GM21515 (cell line): ENCODE results near the gene LRRC28.
A peak's percentile ranks its signal among the peaks of the same experiment; 100 is the strongest.

Experiments
- ATAC-seq: cut with Tn5 transposase; IDR thresholded peaks from one replicate; pipeline ENCODE4 v1.9.1; 2021; ENCODE audit not compliant: unreplicated experiment

LRRC28 gene

DNA sequence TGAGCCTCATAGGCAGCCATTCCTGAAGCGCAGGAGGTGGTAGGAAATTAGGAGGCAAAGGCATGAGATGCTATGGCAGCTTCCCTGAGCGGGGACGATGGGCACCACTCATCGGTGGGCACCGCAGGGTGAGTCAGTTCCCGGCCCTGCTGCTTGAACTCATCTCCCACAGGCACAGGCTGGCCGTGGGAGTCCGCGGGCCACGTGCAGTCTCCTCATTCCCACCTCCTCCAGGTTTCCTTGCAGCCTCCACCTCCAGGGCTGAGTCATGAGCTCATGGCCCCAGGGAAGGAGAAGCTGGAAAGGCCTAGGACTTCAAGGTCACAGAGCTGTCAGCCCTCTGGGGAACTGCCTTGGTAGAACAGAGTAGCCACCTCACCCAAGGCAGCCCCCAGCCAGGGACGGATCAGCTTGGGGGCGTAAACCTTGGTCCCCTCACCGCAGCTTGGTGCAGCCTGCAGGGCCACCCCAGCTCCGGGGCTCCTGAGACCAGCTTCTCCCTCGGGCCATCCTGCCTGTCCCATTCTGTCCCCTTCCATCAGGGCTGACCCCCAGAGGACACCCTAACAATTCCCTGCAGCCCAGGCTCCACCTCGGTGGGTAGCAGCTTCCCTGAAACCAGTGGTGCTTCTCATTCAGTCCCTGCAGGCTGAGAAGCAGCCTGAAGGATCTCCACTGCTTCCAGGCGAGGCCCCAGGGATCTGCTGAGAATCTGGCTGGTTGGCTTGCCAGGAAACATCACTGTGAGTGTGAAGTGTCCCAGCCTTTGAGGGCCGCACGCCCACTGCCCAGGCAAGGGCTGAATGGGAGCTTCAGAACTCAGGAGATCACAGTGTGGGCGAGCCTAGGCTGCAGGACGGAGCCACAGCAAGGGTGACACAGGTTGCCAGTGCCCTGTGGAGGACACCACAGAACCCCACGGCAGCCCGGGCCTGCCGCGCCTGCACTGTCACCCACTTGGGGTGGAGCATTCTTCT is 163.8 kb downstream of the LRRC28 start:
- ATAC-seq, result no peak

DNA sequence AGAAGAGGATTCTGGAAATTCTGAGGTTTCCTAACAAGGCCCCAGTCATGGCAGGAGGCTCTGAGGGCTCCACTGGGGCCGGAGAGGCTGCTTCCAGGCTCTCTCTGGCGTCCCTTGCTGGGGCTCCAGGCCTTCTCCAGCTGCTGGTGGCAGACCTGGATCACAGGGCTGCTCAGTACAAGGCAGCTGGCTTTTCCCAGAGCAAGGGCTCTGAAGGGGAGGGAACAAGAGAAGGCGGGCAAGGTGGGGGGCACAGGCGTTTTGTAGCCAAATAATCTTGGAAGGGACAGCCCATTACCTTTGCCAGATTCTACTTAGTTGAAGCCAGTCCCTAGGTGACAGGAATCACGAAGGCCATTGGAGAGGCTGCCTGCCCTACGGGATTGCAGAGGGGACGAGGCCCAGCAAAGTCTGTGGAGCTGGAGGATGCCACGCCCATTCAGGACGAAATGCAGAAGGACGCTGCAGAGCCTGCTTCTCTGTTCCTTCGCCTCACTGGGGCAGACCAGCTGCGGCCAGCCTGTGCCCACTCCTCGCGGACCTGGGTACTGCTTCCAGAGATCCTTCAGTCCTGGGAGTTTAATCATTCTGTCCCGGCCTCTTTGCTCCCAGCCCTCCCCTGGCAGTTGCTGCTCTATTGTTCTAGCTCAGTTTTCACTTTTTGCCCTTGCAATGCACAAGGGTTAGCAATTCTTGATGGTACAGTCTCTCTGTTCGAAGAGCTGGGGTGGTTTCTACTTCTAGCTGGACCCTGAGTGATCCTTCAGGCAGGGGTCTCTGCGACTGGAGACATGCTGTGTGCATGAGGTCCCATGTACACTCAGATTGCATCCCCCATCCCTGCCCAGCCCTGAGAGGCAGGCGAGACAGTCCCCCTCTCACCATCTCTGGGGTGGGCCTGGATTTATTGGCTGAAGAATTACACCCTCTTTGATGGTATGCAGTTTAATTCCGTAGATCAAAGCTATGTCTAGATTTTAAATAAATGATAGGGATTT is 165.2 kb downstream of the LRRC28 start:
- ATAC-seq, result no peak

DNA sequence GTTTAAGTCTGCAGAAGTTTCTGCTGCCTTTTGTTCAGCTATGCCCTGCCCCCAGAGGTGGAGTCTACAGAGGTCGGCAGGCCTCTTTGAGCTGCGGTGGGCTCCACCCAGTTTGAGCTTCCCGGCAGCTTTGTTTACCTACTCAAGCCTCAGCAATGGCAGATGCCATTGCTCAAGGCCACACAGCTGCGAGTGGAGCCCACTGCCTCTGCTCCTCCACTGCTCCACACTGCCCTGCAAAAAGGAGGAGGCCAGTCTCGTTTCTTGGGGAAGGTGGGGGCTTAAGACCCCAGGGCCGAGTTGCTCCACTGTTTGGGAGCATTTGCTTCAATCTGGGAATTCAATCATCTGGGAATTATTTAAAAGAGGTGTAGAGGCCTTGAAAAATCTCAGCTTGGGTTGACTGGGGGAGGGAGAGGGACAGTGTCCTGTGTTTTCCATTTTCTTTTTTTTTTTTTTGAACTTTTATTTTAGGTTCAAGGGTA is 169.9 kb downstream of the LRRC28 start:
- no peak for ATAC-seq

DNA sequence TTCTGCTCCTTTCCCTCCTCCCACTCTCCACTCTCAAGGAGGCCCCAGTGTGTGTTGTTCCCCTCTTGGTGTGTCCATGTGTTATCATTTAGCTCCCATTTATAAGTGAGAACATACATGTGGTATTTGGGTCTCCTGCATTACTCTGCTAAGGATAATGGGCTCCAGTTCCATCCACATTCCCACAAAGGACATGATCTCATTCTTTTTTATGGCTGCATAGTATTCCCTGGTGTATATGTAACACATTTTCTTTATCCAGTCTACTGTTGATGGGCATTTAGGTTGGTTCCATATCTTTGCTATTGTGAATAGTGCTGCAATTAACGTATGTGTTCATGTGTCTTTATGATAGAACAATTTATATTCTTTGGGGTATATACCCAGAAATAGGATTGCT is 170.5 kb downstream of the LRRC28 start:
- ATAC-seq, result no peak

DNA sequence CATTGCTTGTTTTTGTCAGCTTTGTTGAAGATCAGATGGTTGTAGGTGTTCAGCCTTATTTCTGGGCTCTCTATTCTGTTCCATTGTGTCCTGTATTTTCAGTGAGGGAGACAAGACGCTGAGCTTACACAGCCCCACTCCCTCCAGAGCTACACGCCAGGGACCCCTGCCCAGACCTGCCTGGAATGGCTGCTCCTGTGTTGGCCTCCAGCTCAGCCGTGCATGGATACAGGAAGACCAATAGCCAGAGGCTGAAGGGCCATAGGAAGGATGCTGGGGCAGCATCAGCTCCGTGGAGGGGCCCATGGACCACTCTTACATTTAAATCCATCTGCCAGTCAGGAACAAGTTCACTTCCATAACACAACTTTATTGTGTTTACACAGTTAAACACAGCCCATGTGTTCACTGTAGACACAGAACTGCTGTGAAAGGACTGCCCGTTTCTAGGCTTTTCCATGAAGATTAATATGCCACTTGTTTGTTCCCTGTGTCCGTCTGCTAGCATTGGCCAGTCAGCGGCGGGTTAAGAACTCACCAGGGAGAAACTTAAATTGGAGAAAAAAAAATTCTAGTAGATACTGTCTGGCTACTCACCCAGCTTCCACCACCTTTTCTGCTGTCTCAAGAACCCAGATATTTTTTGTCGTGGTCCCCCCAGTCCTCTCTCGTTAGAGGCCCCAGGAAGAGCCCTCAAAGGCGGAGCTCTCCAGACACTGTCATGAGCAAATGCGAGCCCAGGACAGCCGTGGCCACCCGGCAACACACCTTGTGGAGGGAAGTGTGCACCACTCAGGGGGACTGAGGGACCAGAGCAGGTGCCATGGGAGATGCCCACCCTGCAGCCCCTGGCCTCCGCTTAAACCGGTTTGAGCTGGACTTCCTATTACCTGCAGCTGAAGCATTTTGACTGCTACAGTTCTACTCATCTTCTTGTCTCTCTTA is 172.2 kb downstream of the LRRC28 start:
- no peak for ATAC-seq

DNA sequence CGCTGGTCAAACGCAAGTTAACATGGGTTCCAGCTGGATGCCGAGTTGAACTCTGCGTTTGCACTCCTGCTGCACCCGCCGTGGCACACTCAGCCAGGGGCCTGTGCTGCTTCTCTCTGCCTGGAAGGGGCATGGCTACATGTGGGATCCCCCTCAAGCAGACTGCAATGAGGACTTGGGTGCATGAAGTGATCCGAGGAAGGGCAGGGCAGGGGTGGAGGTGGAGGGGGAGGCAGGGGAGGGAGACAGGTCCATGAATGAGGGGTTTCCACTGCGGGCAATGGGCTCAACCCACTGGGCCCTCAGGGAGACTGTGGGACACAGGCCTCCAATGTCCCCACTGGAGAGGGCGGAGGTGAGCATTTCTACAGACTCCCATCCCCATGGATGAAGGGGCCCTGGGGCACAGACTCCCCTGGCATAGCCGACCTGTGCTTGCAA is 172.9 kb downstream of the LRRC28 start:
- ATAC-seq, result no peak

DNA sequence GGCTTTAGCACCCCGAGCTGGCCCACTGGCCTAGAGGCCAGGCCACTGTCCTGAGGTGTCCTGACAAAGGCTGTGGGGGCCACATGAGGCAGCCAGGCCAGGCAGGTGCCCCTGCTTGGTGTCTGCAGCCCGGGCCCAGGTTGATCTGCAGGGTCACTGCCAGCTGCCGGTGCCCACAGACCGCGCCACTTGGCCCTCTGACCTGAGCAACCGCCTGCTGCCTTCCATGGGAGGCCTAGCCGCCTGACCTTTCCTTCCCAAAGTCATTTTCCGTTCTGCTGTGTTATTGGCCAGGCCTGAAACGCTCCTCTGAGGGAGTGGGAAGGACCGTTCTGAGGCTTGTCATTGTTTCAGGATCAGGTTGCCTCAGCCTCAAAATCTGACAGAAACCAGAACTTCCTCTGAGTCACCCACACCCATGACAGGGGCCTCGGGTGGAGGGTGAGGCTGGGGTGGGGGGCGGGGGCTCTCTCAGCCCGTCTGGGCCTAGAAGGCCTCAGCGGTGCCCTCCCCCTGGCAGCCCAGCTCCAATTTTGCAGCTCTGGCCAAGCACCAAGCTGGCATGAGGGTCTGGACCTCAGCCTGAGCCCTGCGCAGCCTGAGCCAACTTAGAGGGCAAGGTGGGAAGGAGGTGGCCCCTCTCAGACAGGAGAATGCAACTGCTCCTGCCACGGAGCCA is 173.8 kb downstream of the LRRC28 start:
- ATAC-seq, result peak; percentile 80

DNA sequence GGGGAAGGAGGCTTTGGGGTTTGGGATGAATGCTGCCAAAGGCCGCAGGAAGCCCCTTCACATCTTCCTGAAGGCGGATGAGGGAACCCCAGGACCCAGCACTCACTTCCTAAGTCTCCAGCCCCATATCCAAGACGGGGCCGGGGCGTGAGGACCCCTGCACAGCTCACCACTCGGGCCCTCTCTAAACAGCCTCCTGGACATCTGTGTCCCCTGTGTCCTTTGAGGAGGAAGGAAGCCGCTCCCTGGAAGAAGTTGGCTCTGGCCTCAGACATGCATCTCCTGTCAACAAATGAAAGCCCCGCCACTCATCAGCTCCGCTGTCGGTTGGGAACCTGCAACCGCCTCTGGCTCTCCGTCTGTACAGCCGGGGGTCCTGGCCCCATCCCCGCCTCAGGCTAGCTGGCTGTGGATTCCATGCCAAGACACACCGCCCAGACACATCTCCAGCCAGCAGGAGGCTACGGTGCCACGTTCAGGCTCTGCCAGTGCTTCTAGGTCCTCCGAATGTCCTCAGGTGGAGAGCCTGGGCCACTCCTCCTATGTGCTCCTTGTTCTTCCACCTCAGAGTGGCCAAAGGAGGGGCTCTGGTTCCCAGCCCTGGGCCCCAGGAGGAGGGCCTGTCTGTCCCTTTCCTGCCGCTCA is 174.5 kb downstream of the LRRC28 start:
- ATAC-seq, result no peak

DNA sequence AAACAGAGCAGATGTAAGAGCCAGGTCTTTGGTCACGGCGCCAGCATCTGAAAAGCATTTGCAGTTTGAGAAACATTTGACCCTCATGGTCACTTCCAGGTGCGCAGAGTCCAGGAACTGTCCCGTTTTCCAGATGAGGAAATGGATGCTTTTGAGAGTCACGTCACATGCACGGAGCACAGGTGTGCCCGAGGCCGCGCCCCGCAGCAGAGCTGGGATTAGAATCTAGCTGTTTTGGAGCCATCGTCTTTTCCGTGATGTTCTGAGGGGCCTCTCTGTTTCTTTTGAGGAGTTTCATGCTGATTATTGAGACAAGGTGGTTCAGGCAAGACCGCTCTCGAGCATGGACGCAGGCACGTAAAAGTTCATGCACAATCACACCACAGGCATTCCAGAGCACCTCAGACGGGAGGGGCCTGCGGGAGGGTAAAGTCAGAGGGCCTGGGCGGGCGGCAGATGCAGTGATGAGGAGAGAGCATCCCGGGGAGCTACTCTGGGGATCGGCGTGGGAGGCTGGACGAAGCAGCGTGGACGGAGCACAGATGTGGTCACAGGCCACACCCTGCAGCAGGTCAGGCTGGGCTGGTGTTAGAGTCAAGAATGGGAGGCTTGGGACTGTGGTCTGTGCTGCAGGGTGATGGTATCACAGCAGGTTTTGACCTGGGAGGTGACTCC is 175.3 kb downstream of the LRRC28 start:
- no peak for ATAC-seq

DNA sequence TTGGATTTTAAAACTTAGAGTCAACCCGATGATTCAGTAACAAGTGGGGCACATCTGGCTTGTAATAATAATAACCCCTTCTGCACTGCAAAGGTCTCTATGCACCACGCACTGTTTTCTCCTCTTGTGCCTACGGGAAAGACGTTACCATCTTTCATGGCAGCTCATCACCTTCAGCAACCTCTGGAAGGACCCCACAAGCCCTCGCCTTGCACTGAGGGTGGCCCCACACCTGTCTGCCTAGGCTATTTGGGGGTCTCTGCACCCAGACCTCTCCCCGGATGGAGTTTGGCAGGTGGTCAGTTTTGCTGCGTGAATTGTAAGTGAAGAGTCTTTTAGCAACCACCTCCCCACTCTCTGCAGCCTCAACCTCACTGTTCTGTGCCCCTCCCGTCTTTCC is 175.9 kb downstream of the LRRC28 start:
- ATAC-seq, result no peak

DNA sequence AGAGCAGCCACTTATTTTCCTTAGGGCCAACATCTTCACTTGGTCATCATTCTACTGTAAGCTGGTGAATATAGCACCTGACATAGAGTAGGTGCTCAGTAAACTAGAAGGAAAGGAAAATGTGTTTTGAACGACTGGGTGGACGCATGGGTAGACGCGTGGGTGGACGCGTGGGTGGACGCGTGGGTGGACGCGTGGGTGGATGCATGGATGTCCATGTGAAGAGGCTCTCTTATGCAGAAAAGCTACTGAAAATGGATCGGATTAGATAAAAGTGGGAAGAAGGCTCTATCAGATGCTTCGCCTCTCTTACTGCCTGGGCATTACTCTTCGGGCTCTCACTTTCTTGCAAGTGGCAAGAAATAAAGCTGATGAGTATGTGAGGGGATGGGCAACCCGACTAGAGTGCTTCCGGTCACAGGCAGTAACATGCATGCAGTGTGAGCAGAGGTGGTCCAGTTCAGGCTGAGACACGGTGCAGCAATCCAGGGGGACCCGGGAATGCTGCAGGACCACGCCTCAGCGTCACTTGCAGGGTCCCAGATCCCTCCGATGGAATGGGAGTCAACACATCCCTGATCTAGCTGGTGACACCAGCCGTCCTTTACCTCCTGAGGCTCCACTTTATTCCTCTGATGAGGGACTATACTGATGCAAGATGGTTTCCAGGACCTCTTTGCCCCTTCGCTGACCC is 176.5 kb downstream of the LRRC28 start:
- no peak for ATAC-seq

DNA sequence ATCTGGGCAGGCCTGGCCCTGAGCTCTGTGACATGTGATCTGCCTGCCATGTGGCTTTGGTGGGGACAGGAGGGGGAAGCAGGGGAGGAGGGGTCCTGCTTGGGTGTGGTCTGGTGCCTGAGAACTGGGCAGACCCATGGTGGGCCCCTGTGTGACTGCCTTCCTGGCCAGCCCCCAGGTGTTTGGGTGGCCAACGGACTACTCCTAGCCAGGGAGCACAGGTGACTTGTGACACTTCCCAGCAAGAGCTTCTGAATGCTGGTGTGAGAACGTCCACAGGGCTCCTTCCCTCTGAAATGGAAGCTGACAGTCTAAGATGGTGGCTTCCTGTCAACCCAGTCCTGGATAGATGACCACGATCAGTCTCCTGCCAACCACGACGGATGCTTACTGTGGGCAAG is 178.4 kb downstream of the LRRC28 start:
- no peak for ATAC-seq

DNA sequence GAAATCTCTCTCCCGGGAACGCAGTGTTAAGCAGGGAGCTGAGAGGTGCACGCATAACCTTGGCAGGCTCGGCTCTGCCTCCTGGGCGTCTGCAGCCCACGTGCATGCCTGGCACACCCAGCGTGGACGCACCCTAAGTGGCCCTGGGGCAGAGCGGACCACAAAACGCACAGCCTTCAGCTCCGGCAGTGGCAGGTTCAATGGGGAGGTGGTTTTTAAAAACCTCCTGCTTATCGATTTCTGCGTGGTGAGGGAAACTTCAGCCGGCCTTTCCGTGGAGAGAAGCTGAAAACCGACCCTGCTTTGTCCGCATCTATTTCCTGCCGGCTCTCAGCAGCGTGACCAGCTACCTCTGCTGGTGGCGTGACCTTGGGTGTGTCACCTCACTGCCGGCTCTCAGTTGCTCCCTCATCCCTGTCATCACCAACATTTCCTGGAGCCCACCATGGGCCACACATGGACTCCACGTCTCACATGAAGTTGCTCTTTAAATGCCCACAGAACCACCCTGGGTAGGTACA is 179.7 kb downstream of the LRRC28 start:
- ATAC-seq, result no peak

DNA sequence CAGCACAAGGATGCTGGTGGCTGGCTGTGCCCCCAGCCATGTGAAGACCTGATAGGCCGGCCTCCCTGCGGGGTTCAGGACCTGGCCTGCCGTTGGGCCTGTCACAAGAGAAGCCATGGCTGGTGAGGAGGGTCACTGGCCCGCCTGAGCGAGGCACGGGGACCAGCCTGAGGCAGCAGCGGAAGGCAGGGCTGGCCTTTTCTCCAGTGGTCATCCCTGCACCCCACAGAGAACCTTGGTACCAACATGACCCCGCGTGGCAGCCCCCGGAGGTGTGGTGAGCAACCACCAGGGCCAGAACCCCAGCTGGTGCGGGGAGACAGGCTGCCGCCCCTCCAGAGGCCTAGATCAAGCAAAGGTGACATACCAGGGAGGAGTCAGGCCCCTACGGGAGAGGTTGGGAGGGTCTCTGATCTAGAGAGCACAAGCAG is 180.4 kb downstream of the LRRC28 start:
- no peak for ATAC-seq

DNA sequence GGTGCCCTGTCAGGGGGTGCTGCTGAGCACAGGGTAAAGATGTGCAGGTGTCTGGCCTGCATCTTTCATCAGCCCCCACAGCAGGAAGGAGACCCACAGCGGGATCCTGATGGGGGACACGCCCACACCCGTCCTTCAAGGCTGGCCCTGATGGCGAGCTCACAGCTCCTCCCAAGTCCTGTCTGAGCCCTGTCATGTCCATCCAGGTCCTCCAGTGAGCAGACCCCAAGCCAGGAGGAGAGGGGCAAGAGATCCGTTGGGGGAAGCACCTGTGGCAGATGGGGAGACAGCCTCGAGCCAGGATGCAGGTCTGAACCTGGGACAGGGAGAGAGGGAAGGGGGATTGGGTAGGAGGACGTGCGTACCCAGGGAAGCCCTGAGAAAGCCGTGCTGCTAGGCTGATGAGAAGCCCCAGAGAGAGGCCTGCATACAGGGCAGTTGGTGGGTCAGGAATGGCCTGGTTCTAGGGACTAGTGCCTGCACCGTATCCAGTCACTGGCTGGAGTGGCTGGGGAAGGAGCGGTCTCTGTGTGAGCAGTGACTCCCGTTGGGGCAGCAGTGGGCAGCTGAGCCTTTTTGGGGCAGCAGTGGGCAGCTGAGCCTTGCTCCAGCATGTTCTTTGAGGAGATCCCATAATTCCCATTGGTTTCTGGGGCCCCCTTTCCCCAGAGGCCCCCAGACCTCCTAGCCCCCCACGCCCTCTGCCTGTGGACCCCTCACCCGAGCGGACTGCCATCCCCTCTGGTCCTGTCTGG is 181.2 kb downstream of the LRRC28 start:
- ATAC-seq, result no peak

DNA sequence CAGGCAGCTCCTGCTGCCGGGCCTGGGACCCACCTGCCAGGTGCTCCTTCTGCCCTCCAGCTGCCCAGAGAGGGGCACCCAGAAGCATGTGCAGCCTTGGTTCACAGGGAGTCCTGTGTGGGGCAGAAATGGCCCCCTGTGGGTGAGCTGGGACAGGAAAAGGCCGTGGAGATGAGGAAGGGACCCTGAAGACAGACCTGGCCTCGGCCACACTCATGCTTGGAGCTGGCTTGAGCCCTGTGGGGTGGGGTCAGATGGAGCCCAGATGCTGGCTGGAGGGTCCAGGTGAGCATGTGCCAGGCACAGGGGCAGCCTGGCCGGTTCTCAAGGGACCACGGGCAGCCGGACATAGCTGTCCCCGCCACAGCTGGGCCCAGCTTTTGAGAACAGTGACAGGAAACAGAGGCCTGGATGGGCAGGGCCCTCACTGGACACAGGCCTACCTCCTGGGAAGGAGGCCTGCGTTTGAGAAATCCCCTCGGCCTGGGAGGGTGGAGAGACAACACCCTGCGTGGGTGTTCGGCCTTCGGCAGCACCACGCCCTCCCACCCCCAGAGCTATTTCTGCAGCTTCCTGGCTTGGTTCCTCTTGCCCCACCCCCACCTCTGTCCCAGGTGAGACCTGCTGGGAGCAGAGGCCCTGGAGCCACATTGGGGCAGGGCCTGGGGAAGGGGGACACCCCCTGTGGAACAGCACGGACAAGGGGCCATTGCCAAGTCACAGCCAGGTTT is 181.9 kb downstream of the LRRC28 start:
- no peak for ATAC-seq
